ENCODE results near the gene HPGD.

Gene HPGD

DNA sequence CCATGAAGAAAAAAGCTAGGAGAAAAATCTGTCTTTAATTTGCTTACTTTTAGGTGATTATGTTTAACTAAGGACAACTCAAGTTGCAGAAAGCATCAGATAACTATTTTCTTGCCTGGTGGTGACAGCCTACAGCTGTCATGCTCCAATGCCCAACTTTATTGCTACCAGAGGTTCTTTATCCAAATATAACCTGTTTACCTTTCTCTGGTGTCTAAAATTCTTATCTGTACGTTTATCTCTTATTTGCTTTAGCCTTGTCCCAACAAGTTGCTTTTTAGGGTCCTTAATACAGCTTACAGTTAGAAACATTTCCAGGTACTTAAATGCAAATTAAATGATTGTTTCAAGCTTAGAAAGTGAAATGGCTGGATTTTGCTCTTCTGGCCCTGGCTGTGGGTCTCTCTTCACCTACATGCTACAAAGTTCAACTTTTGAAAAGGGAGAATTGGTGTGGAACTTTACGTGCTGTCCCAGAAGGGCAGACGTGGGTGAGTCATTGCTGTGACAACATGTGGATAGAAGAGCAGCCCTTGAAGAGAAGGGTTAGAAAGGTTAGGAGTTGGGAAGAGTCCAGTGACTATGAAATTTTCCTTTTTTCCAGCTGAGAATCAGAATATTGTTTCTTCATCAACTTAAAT is 60.7 kb downstream of the HPGD start:
- H3K4me3 ChIP-seq (ENCODE audit: low read depth, low read length): no peak overlapping the region
- TF ChIP-seq, protein P1, sequence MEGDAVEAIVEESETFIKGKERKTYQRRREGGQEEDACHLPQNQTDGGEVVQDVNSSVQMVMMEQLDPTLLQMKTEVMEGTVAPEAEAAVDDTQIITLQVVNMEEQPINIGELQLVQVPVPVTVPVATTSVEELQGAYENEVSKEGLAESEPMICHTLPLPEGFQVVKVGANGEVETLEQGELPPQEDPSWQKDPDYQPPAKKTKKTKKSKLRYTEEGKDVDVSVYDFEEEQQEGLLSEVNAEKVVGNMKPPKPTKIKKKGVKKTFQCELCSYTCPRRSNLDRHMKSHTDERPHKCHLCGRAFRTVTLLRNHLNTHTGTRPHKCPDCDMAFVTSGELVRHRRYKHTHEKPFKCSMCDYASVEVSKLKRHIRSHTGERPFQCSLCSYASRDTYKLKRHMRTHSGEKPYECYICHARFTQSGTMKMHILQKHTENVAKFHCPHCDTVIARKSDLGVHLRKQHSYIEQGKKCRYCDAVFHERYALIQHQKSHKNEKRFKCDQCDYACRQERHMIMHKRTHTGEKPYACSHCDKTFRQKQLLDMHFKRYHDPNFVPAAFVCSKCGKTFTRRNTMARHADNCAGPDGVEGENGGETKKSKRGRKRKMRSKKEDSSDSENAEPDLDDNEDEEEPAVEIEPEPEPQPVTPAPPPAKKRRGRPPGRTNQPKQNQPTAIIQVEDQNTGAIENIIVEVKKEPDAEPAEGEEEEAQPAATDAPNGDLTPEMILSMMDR (IDR thresholded peaks at IDR 0.05; ENCODE audit: borderline replicate concordance, insufficient read depth, low read depth, low read length): no peak

DNA sequence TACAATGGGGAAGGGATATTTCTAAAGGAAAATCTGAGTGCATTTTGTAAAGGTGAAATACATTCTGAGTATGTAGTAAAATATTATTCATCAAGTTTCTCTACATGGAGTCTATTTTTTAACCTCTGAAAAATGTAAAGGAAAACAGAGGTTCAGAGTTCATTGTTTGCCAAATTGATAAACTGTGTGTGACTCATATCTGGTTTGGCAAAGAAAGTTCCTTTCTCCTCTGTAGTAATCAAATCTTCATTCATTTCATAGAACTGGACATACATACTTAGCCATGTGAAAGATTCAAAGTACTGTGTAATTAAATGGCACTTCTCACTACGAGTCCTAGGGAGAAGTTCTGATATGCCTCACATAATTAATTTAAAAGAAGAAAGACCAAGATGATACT is 61.6 kb downstream of the HPGD start:
- H3K4me3 ChIP-seq (ENCODE audit: low read depth, low read length): no peak overlapping the region
- TF ChIP-seq, protein P1 (IDR thresholded peaks at IDR 0.05; ENCODE audit: borderline replicate concordance, insufficient read depth, low read depth, low read length): no peak

DNA sequence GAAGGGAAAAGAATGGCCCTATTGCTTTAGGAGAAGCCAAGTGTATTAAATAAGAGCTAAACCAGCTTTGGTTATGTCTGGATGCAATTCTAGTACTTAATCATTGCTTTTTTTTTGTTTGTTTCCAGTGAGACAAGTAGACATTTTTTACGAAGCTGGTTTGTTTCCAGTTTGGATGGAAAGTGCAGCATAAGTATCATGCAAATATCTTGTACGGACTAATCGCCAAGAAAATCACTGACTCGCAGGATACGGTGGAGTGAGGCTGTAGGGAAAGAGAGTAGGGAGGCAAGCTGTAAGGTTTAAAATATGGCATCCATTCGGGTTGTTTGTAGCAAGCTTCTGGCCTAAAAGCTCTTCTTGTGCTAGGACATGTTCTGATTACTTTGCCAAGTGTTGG is 64.8 kb downstream of the HPGD start:
- no peak overlapping the region for H3K4me3 ChIP-seq (ENCODE audit: low read depth, low read length)

DNA sequence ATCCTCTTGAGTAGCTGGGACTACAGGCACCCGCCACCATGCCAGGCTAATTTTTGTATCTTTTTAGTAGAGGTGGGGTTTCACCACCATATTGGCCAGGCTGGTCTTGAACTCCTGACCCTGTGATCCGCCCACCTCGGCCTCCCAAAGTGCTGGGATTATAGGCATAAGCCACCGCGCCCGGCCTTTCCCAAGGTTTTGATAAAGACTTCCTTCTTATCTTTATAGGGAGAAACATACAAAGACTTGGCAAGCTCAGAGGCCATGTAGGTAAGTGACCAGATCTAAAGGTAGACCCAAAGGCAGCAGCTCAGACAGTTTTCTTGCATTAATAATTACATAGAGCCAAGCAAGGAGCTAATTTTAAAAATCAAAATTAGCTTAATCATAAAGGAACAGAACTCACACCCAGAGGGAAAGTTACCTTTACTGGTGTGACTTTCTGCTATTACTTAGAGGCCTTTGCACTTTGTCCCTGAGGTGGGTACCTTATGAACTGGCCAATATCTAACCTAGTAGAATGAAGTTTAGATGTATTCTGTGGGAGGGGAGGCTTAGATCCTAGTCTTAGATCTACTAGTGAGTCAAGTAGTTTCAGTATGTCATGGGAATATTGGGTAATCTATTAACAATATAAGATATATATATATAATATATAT is 67.3 kb downstream of the HPGD start:
- TF ChIP-seq, protein P1 (IDR thresholded peaks at IDR 0.05; ENCODE audit: borderline replicate concordance, insufficient read depth, low read depth, low read length): no peak

More for the DNA sequence above, 64.8 kb downstream of the HPGD start:
- TF ChIP-seq, protein P1 (IDR thresholded peaks at IDR 0.05; ENCODE audit: borderline replicate concordance, insufficient read depth, low read depth, low read length): no peak

DNA sequence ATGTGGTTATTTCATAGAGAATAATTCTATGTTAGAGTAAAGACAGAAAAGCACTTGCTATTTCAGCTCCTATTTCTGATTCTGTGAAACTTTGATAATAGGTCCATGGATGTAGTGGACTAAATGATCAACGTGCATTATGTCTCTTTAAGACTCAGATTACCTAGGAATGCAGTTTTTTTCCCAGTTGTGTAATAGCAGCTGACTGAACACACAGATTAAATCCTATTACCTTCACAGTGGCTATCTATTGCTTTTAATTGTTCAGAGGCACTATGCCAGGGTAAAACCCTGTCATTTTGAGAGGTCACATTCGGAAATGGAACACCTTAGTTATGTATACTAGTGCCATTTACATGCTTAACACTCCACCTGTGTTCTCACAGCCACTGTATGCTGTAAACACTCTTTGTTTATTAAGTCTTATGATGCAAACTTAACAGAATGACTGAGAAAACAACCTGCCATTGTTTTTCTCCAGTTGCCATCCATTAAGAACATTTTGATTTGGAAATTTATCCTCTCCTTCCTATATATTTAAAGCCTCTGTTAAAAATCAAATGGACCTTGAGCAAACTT is 70.5 kb downstream of the HPGD start:
- TF ChIP-seq, protein P1 (IDR thresholded peaks at IDR 0.05; ENCODE audit: borderline replicate concordance, insufficient read depth, low read depth, low read length): no peak
- no peak overlapping the region for H3K4me3 ChIP-seq (ENCODE audit: low read depth, low read length)

More for the DNA sequence above, 67.3 kb downstream of the HPGD start:
- H3K4me3 ChIP-seq (ENCODE audit: low read depth, low read length): no peak overlapping the region

DNA sequence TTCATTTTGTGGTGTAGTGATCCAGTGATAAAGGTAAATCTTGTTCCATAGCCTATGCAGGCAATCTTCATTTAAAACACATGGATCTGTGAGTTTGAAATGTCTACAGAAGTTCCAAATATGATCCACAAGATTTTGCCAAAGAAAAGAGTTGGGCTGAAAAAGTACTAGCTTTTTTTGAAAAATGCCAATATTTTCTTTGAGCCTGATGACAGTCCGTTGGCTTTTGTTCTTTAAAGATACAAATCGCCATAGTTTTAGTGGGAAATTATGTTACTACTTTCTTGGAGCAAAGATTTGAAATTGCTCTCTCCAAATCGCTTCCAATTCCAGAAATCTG is 71.5 kb downstream of the HPGD start:
- TF ChIP-seq, protein P1 (IDR thresholded peaks at IDR 0.05; ENCODE audit: borderline replicate concordance, insufficient read depth, low read depth, low read length): no peak
- no peak overlapping the region for H3K4me3 ChIP-seq (ENCODE audit: low read depth, low read length)

All from GM12875 (cell line).